Neural progenitor cell (in vitro differentiated cells): ENCODE measurements around the gene IQSEC1. TPM values are rescaled to one million over a fixed set of nuclear protein-coding genes. Genes with fewer than 3 reads are reported as not detected.
A peak's percentile ranks its signal among the peaks of the same experiment; 100 is the strongest.

Experiments used
- DNase-seq: peaks from one replicate; pipeline ENCODE4 v3.0.0-alpha.2; 2016; ENCODE audit warnings: low spot score
- H2AFZ ChIP-seq: fragments of 200-600 bp; sonication (generic); replicated peaks from 2 replicates; pipeline ENCODE4 v1.6.1; 2016; ENCODE audit warnings: antibody characterized with exemption
- H3F3A ChIP-seq: fragments of 200-600 bp; sonication (generic); 2 replicates; pipeline ENCODE4 v1.6.1; 2016; ENCODE audit warnings: antibody characterized with exemption, low read depth
- H3K27ac ChIP-seq: fragments of 200-600 bp; sonication (generic); 2 replicates; pipeline ENCODE4 v1.5.1; 2016; ENCODE audit warnings: mild to moderate bottlenecking
- H3K27me3 ChIP-seq: fragments of 200-600 bp; sonication (generic); 2 replicates; pipeline ENCODE4 v1.6.1; 2016; ENCODE audit warnings: mild to moderate bottlenecking, moderate library complexity
- H3K36me3 ChIP-seq: fragments of 200-600 bp; sonication (generic); 2 replicates; pipeline ENCODE4 v1.5.1; 2016
- H3K4me1 ChIP-seq: fragments of 200-600 bp; sonication (generic); 2 replicates; pipeline ENCODE4 v1.6.1; 2016; ENCODE audit warnings: mixed run types
- H3K4me2 ChIP-seq: fragments of 200-600 bp; sonication (generic); 2 replicates; pipeline ENCODE4 v1.6.1; 2016
- H3K4me3 ChIP-seq: fragments of 200-600 bp; sonication (generic); 2 replicates; pipeline ENCODE4 v1.5.1; 2016
- H3K79me2 ChIP-seq: fragments of 200-600 bp; sonication (generic); 2 replicates; pipeline ENCODE4 v1.6.1; 2016; ENCODE audit warnings: low read depth
- H3K9ac ChIP-seq: fragments of 200-600 bp; sonication (generic); 2 replicates; pipeline ENCODE4 v1.6.1; 2016
- H3K9me3 ChIP-seq: fragments of 200-600 bp; sonication (generic); 2 replicates; pipeline ENCODE4 v1.5.1; 2016; ENCODE audit warnings: low read depth
- H4K20me1 ChIP-seq: fragments of 200-600 bp; sonication (generic); 2 replicates; pipeline ENCODE4 v1.6.1; 2016; ENCODE audit warnings: low read depth
- H3K27ac Mint-ChIP-seq: 3 replicates; pipeline ENCODE4 v1.8.0; 2021; ENCODE audit warnings: mixed read lengths
- H3K27me3 Mint-ChIP-seq: 2 replicates; pipeline ENCODE4 v1.8.0; 2022; ENCODE audit warnings: low read depth, mild to moderate bottlenecking, inconsistent platforms, moderate library complexity, mixed read lengths; ENCODE audit not compliant: insufficient read depth
- H3K36me3 Mint-ChIP-seq: 3 replicates; pipeline ENCODE4 v1.8.0; 2021; ENCODE audit warnings: mixed read lengths
- H3K4me1 Mint-ChIP-seq: 3 replicates; pipeline ENCODE4 v1.8.0; 2021; ENCODE audit warnings: mixed read lengths
- H3K4me3 Mint-ChIP-seq: 3 replicates; pipeline ENCODE4 v1.8.0; 2021; ENCODE audit warnings: mild to moderate bottlenecking, moderate library complexity, mixed read lengths
- H3K9me3 Mint-ChIP-seq: 3 replicates; pipeline ENCODE4 v1.8.0; 2020; ENCODE audit warnings: mixed read lengths
- EZH2 ChIP-seq: fragments of 200-600 bp; sonication (generic); IDR thresholded peaks from 2 replicates; pipeline ENCODE4 v1.6.1; 2017; ENCODE audit warnings: antibody characterized with exemption, mild to moderate bottlenecking, moderate library complexity
- EZH2phosphoT487 ChIP-seq: fragments of 200-600 bp; sonication (generic); IDR thresholded peaks from 2 replicates; pipeline ENCODE4 v1.6.1; 2017; ENCODE audit warnings: antibody characterized with exemption
- total RNA-seq: library from RNA; depleted of rRNA; stranded (reverse); fragments of >200 nt; gene quantifications from 2 replicates; pipeline ENCODE4 v1.2.3, GENCODE V29; 2015; ENCODE audit warnings: low replicate concordance
- TF ChIP-seq, protein P1 (sequence below): fragments of 200-600 bp; sonication (generic); IDR thresholded peaks from 2 replicates; pipeline ENCODE4 v1.5.1; 2017; ENCODE audit warnings: antibody characterized with exemption, mild to moderate bottlenecking

Gene IQSEC1
- total RNA-seq, 1 donor from 2014 or later, result 8.9 TPM

- Histone ChIP-seq H3K79me2 (no peaks in the 10 kb centered on the region), H3K27ac (no peak overlapping the region), H2AFZ (no peak overlapping the region), H3F3A (peaks cover 3% of the 10 kb centered on the region), H3K4me3 (no peak overlapping the region), H3K36me3 (no peaks in the 10 kb centered on the region), H3K4me2 (no peak overlapping the region), H4K20me1 (no peaks in the 10 kb centered on the region), H3K27me3 (no peaks in the 10 kb centered on the region), H3K9me3 (no peaks in the 10 kb centered on the region), H3K9ac (no peak overlapping the region), H3K4me1 (peaks cover 16% of the 10 kb centered on the region)
- no peak for TF ChIP-seq EZH2phosphoT487
- TF ChIP-seq, protein P1, sequence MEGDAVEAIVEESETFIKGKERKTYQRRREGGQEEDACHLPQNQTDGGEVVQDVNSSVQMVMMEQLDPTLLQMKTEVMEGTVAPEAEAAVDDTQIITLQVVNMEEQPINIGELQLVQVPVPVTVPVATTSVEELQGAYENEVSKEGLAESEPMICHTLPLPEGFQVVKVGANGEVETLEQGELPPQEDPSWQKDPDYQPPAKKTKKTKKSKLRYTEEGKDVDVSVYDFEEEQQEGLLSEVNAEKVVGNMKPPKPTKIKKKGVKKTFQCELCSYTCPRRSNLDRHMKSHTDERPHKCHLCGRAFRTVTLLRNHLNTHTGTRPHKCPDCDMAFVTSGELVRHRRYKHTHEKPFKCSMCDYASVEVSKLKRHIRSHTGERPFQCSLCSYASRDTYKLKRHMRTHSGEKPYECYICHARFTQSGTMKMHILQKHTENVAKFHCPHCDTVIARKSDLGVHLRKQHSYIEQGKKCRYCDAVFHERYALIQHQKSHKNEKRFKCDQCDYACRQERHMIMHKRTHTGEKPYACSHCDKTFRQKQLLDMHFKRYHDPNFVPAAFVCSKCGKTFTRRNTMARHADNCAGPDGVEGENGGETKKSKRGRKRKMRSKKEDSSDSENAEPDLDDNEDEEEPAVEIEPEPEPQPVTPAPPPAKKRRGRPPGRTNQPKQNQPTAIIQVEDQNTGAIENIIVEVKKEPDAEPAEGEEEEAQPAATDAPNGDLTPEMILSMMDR, result peak; percentile 90
- no peak for TF ChIP-seq EZH2
- no peaks in the 10 kb centered on the region for H3K36me3 Mint-ChIP-seq
- H3K9me3 Mint-ChIP-seq, result no peaks in the 10 kb centered on the region
- H3K4me3 Mint-ChIP-seq, result no peak overlapping the region
- DNase-seq, result peak; percentile 83
- H3K27me3 Mint-ChIP-seq, result peaks cover 18% of the 10 kb centered on the region
- peak overlapping the region; percentile 60 for H3K27ac Mint-ChIP-seq
- peaks cover 53% of the 10 kb centered on the region for H3K4me1 Mint-ChIP-seq
These were observed 18.8 kb upstream of the IQSEC1 start for GRCh38 chr3:13091898-13092611.

GRCh38 chr3:13088028-13089006 lies 15.1 kb upstream of the IQSEC1 start:
- no peaks in the 10 kb centered on the region for H3F3A ChIP-seq
- H3K9ac ChIP-seq, result no peak overlapping the region
- no peak for TF ChIP-seq EZH2
- TF ChIP-seq, protein P1, result no peak
- no peak for TF ChIP-seq EZH2phosphoT487
- Mint-ChIP-seq H3K36me3 (no peaks in the 10 kb centered on the region), H3K9me3 (no peaks in the 10 kb centered on the region), H3K27me3 (peaks cover 11% of the 10 kb centered on the region), H3K27ac (peak overlapping the region; percentile 69), H3K4me1 (peaks cover 31% of the 10 kb centered on the region), H3K4me3 (no peak overlapping the region)
- H3K4me2 ChIP-seq, result no peak overlapping the region
- H3K4me3 ChIP-seq, result no peak overlapping the region
- H3K79me2 ChIP-seq, result no peaks in the 10 kb centered on the region
- no peaks in the 10 kb centered on the region for H3K9me3 ChIP-seq
- H3K4me1 ChIP-seq, result no peaks in the 10 kb centered on the region
- no peaks in the 10 kb centered on the region for H3K27me3 ChIP-seq
- no peak overlapping the region for H3K27ac ChIP-seq
- no peak overlapping the region for H2AFZ ChIP-seq
- no peak for DNase-seq
- no peaks in the 10 kb centered on the region for H3K36me3 ChIP-seq
- H4K20me1 ChIP-seq, result no peaks in the 10 kb centered on the region

- TF ChIP-seq EZH2phosphoT487 (no peak), EZH2 (no peak)
- TF ChIP-seq, protein P1, result no peak
- Histone ChIP-seq H3K4me2 (no peak overlapping the region), H3K27ac (no peak overlapping the region), H2AFZ (no peak overlapping the region), H4K20me1 (no peaks in the 10 kb centered on the region), H3K79me2 (no peaks in the 10 kb centered on the region), H3K4me3 (no peak overlapping the region), H3F3A (no peaks in the 10 kb centered on the region), H3K9ac (no peak overlapping the region), H3K36me3 (no peaks in the 10 kb centered on the region), H3K4me1 (no peaks in the 10 kb centered on the region), H3K27me3 (no peaks in the 10 kb centered on the region), H3K9me3 (no peaks in the 10 kb centered on the region)
- peaks cover 35% of the 10 kb centered on the region for H3K4me1 Mint-ChIP-seq
- no peaks in the 10 kb centered on the region for H3K9me3 Mint-ChIP-seq
- H3K27ac Mint-ChIP-seq, result peak overlapping the region; percentile 69
- H3K4me3 Mint-ChIP-seq, result no peak overlapping the region
- H3K36me3 Mint-ChIP-seq, result no peaks in the 10 kb centered on the region
- H3K27me3 Mint-ChIP-seq, result peaks cover 6% of the 10 kb centered on the region
- DNase-seq, result no peak
These were observed 14.2 kb upstream of the IQSEC1 start for GRCh38 chr3:13087320-13087990.
